Tibial nerve (tissue), 4 donors: ENCODE data around the gene C18orf54.

Experiments used
- CTCF ChIP-seq, 5 experiments: fragments of 200-600 bp in 3 of 5; fragments of 450-650 bp in 2 of 5; sonication (generic) in 3 of 5; IDR thresholded peaks; one replicate each; pipeline ENCODE4 v1.5.1; 2016 to 2019; ENCODE audit warnings: antibody characterized with exemption in 5 of 5, mild to moderate bottlenecking in 3 of 5, moderate library complexity in 2 of 5
- EP300 ChIP-seq, 2 donors: sonication (generic); formaldehyde crosslinking; IDR thresholded peaks; one replicate each; pipeline ENCODE4 v1.6.1; 2017; ENCODE audit warnings: antibody characterized with exemption in 2 of 2, mild to moderate bottlenecking in 1 of 2
- POLR2A ChIP-seq, 2 donors: fragments of 450-650 bp; IDR thresholded peaks; one replicate each; pipeline ENCODE4 v1.6.1; 2017; ENCODE audit warnings: antibody characterized with exemption in 2 of 2, mild to moderate bottlenecking in 2 of 2, moderate library complexity in 2 of 2

DNA sequence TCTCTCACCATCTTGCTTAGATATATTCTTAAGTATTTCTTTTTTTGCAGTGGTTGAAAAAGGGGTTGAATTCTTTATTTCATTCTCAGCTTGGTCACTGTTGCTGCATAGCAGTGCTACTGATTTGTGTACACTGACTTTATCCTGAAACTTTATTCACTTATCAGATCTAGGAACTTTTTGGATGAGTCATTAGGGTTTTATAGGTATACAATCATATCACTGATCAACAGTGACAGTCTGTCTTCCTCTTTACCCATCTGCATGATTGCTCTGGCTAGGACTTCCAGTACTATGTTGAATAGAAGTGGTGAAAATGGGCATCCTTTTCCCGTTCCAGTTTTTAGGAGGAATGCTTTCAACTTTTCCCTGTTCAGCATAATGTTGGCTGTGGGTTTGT is 6.5 kb upstream of the C18orf54 start:
- TF ChIP-seq POLR2A (IDR thresholded peaks at IDR 0.05) (no peak), CTCF (IDR thresholded peaks at IDR 0.05) (no peak), EP300 (IDR thresholded peaks at IDR 0.05) (no peak)
